ENCODE data around the gene CNTN4.

GRCh38 chr3:2154621-2155020 lies 56.0 kb downstream of the CNTN4 start:
- TF ChIP-seq CTCF (IDR thresholded peaks at IDR 0.05; ENCODE audit: borderline replicate concordance, extremely low read depth, low read length, poor library complexity, severe bottlenecking) (no peak), EZH2 (IDR thresholded peaks at IDR 0.05; ENCODE audit: borderline replicate concordance, low read depth, low read length, severe bottlenecking) (no peak)

Data from DND-41 (cell line).